ENCODE results near the gene GJB6. TPM values are rescaled to one million over a fixed set of nuclear protein-coding genes. Genes with fewer than 3 reads are reported as not detected.

The GJB6 gene
- polyA plus RNA-seq, 1 of the 3 experiments (the other 2 are of a cell fraction), result not detected

DNA sequence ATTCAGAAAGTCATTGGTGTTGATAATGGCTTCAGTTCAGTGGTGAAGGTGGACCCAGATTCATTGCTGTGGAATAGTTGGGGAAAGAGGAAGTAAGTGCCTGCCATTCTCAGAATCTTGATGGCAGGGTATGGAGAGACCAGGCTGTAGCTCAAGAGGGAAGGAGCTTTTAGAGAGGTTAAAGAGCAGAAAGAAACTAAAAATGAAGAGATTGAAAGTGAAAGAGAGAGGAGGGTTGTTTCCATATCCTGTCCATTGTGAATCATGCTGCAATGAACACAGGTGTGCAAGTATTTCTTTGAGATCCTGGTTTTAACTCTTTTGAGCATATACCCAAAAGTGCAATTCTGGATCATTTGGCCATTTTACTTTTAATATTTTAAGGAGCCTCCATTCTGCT lies 12.5 kb downstream of the GJB6 start:
- Histone ChIP-seq H3K9me2 (no peaks in the 10 kb centered on the region), H3K79me2 (ENCODE audit: insufficient read depth) (no peaks in the 10 kb centered on the region), H3K27me3 (ENCODE audit: insufficient read depth) (peaks cover 84% of the 10 kb centered on the region), H3K36me3 (replicated peaks in 1 of 2; ENCODE audit: control insufficient read depth in 1 of 2, insufficient read depth in 2 of 2, low read length in 1 of 2) (no peaks in the 10 kb centered on the region), H3K4me3 (ENCODE audit: low read depth in 2 of 2, low read length in 1 of 2) (no peak overlapping the region), H3K9ac (no peak overlapping the region), H3K4me1 (ENCODE audit: control insufficient read depth in 1 of 2, insufficient read depth in 2 of 2, low read depth in 1 of 2, low read length in 1 of 2) (no peaks in the 10 kb centered on the region), H3K4me2 (no peak overlapping the region), H3K27ac (ENCODE audit: low read depth in 2 of 2, low read length in 1 of 2) (no peak overlapping the region), H2AFZ (ENCODE audit: low read depth) (no peak overlapping the region), H4K20me1 (ENCODE audit: insufficient read depth) (no peaks in the 10 kb centered on the region), H3F3A (replicated peaks; ENCODE audit: insufficient read depth) (no peaks in the 10 kb centered on the region), H3K9me3 (no peaks in the 10 kb centered on the region)
- ChIA-PET CTCF (no interaction called here), POLR2A (no interaction called here)
- TF ChIP-seq RXRA (IDR thresholded peaks at IDR 0.05; ENCODE audit: borderline replicate concordance, low read depth) (no peak), MXI1 (IDR thresholded peaks at IDR 0.05; ENCODE audit: low read depth, low read length) (no peak), RAD21 (IDR thresholded peaks at IDR 0.05; ENCODE audit: low read length) (no peak), MEF2A (IDR thresholded peaks at IDR 0.05; ENCODE audit: borderline replicate concordance, low read depth) (no peak), FOXJ3 (CRISPR knock-in tag; IDR thresholded peaks at IDR 0.05) (no peak), POLR2AphosphoS5 (IDR thresholded peaks at IDR 0.05; ENCODE audit: low read depth, low read length) (no peak), NRF1 (IDR thresholded peaks at IDR 0.05; ENCODE audit: low read depth, low read length) (no peak), RCOR1 (IDR thresholded peaks at IDR 0.05; ENCODE audit: low read length) (no peak), FOSL2 (IDR thresholded peaks at IDR 0.05; ENCODE audit: borderline replicate concordance, low read depth) (no peak), GATA2 (CRISPR knock-in tag; IDR thresholded peaks at IDR 0.05) (no peak), SIN3A (IDR thresholded peaks at IDR 0.05; ENCODE audit: borderline replicate concordance, low read depth, low read length) (no peak), TCF12 (IDR thresholded peaks at IDR 0.05) (no peak)
- TF ChIP-seq, protein P1, sequence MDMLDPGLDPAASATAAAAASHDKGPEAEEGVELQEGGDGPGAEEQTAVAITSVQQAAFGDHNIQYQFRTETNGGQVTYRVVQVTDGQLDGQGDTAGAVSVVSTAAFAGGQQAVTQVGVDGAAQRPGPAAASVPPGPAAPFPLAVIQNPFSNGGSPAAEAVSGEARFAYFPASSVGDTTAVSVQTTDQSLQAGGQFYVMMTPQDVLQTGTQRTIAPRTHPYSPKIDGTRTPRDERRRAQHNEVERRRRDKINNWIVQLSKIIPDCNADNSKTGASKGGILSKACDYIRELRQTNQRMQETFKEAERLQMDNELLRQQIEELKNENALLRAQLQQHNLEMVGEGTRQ (IDR thresholded peaks at IDR 0.05; ENCODE audit: borderline replicate concordance, low read depth, low read length), result no peak
- TF ChIP-seq, protein P2, sequence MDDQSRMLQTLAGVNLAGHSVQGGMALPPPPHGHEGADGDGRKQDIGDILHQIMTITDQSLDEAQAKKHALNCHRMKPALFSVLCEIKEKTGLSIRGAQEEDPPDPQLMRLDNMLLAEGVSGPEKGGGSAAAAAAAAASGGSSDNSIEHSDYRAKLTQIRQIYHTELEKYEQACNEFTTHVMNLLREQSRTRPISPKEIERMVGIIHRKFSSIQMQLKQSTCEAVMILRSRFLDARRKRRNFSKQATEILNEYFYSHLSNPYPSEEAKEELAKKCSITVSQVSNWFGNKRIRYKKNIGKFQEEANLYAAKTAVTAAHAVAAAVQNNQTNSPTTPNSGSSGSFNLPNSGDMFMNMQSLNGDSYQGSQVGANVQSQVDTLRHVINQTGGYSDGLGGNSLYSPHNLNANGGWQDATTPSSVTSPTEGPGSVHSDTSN (IDR thresholded peaks at IDR 0.05), result no peak
- TF ChIP-seq, protein P3, sequence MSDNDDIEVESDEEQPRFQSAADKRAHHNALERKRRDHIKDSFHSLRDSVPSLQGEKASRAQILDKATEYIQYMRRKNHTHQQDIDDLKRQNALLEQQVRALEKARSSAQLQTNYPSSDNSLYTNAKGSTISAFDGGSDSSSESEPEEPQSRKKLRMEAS (IDR thresholded peaks at IDR 0.05; ENCODE audit: low read depth), result no peak
- TF ChIP-seq, protein P4, sequence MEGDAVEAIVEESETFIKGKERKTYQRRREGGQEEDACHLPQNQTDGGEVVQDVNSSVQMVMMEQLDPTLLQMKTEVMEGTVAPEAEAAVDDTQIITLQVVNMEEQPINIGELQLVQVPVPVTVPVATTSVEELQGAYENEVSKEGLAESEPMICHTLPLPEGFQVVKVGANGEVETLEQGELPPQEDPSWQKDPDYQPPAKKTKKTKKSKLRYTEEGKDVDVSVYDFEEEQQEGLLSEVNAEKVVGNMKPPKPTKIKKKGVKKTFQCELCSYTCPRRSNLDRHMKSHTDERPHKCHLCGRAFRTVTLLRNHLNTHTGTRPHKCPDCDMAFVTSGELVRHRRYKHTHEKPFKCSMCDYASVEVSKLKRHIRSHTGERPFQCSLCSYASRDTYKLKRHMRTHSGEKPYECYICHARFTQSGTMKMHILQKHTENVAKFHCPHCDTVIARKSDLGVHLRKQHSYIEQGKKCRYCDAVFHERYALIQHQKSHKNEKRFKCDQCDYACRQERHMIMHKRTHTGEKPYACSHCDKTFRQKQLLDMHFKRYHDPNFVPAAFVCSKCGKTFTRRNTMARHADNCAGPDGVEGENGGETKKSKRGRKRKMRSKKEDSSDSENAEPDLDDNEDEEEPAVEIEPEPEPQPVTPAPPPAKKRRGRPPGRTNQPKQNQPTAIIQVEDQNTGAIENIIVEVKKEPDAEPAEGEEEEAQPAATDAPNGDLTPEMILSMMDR (IDR thresholded peaks at IDR 0.05), result no peak
- TF ChIP-seq, protein P5, sequence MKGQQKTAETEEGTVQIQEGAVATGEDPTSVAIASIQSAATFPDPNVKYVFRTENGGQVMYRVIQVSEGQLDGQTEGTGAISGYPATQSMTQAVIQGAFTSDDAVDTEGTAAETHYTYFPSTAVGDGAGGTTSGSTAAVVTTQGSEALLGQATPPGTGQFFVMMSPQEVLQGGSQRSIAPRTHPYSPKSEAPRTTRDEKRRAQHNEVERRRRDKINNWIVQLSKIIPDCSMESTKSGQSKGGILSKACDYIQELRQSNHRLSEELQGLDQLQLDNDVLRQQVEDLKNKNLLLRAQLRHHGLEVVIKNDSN (IDR thresholded peaks at IDR 0.05; ENCODE audit: borderline replicate concordance, low read depth), result no peak
- no peak for DNase-seq
